ENCODE results near the gene EMC8. TPM values are rescaled to one million over a fixed set of nuclear protein-coding genes. Genes with fewer than 3 reads are reported as not detected.

EMC8 gene
- total RNA-seq, result 45.9 and 62.9 TPM in 2 replicates

GRCh38 chr16:85799497-85800320 is at the start of gene EMC8, which contains the start of gene COX4I1:
Gene EMC8 (minus strand): TSS chr16:85799544. CDS start chr16:85799295, 249 bp downstream.
Gene COX4I1 (plus strand): TSS chr16:85799695. CDS start chr16:85801206, 1,511 bp downstream.
- DNase-seq (ENCODE audit: low read depth), result peak; percentile 42
- no peak for TF ChIP-seq CTCF (conservative IDR thresholded peaks at IDR 0.05; ENCODE audit: low read depth, low read length)
- H3K4me3 ChIP-seq (ENCODE audit: low read depth, low read length), result peak within 1 kb of the TSS; percentile 97

DNA sequence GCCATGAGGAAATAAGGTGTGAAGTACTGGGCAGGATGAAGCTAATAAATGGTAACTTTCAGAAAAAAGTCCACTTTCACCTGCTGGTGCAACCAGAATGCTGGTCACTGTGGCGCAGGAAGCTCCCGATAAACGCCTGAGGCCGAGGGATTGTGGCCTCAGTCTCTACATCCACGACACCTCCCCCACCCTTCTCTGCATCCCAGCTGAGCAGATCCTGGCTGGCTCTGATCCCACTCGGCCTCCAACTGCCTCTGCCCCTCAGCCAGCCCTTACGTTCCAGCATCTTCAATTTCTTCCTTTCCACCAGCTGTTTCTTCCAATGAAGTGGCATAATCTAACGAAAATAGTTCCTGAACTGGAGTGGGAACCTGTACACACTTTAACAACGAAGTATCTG is 49.6 kb upstream of the EMC8 start:
- no peak for DNase-seq (ENCODE audit: low read depth)
- no peak overlapping the region for H3K4me3 ChIP-seq (ENCODE audit: low read depth, low read length)
- TF ChIP-seq CTCF (conservative IDR thresholded peaks at IDR 0.05; ENCODE audit: low read depth, low read length), result no peak

GRCh38 chr16:85847681-85848601 is 48.6 kb upstream of the EMC8 start:
- DNase-seq (ENCODE audit: low read depth), result no peak
- no peak overlapping the region for H3K4me3 ChIP-seq (ENCODE audit: low read depth, low read length)
- no peak for TF ChIP-seq CTCF (conservative IDR thresholded peaks at IDR 0.05; ENCODE audit: low read depth, low read length)

DNA sequence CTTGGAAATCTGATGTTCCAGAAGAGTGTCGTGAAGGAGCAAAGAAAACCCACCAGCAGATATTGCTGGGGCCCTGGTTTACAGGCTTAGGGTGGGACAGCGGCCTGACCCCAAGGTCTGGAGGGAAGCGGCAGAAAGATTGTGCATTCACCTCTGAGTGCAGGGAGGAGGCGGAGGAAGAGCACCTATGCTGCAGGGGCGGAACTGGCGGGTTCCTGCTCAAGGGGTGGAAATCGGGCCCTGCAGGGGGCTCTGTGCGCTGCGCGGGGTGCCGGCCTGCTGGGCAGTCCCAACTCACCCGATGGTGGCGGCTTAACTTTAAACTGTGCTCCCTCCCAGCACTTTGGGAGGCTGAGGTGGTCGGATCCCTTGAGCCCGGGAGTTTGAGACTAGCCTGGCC is 47.7 kb upstream of the EMC8 start:
- no peak overlapping the region for H3K4me3 ChIP-seq (ENCODE audit: low read depth, low read length)
- no peak for DNase-seq (ENCODE audit: low read depth)
- no peak for TF ChIP-seq CTCF (conservative IDR thresholded peaks at IDR 0.05; ENCODE audit: low read depth, low read length)

DNA sequence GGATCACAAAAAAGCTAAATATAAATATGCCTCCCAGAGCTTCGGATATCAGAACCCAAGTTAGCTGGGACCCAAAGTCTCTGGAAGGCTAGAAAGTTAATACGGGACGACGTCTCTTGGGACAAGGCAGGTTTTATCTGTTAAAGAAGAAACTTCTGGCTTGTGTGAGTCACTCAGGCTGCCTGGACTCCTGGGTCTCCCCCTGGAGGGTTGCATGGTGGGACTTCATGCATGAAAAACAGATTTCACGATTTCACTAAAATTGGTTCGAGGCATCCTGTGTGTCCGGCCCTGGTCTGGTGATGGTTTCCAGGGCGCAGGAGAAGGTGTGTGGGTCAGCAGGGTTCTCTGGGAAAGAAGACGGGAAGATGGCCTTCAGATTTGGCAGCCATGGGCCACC is 47.1 kb upstream of the EMC8 start:
- no peak for DNase-seq (ENCODE audit: low read depth)
- TF ChIP-seq CTCF (conservative IDR thresholded peaks at IDR 0.05; ENCODE audit: low read depth, low read length), result no peak
- H3K4me3 ChIP-seq (ENCODE audit: low read depth, low read length), result no peak overlapping the region

DNA sequence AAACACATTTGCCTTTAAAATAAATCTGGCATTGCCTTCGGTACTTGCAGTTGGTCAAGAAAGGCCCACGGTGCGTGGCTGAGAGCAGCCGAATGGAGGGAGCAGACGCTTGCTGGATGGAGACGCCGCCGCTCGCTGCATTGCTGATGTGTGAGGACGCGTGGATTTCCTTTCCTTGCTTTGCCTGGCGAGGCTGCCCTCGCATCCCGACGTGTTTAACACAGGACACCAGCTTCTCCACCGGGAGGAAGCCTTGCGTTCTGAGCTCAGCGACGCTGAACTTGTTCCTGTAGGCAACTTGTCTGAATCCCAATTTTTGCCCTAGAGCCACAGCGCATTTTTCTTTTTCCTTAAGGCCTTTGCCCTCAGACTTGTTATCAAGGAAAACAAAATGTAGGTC is 45.9 kb upstream of the EMC8 start:
- H3K4me3 ChIP-seq (ENCODE audit: low read depth, low read length), result no peak overlapping the region
- TF ChIP-seq CTCF (conservative IDR thresholded peaks at IDR 0.05; ENCODE audit: low read depth, low read length), result no peak
- no peak for DNase-seq (ENCODE audit: low read depth)

Data from epithelial cell of proximal tubule (primary cell).